Subcutaneous abdominal adipose tissue (tissue), 5 donors: ENCODE data around the gene NID1.

ENCODE experiments used
- H3K27ac ChIP-seq: one replicate; pipeline ENCODE4 v1.7.0; 2013; ENCODE audit warnings: low read depth, mild to moderate bottlenecking, inconsistent platforms, low read length, moderate library complexity
- H3K27me3 ChIP-seq, 5 donors: one replicate each; pipeline ENCODE4 v1.7.0; 2013; ENCODE audit warnings: low read length in 5 of 5, inconsistent platforms in 1 of 5; ENCODE audit not compliant: control insufficient read depth in 5 of 5, insufficient read depth in 4 of 5
- H3K36me3 ChIP-seq, 5 donors: one replicate each; pipeline ENCODE4 v1.7.0; 2013; ENCODE audit warnings: low read length in 5 of 5; ENCODE audit not compliant: control insufficient read depth in 5 of 5, insufficient read depth in 5 of 5
- H3K4me1 ChIP-seq, 5 donors: one replicate each; pipeline ENCODE4 v1.7.0; 2013; ENCODE audit warnings: low read length in 5 of 5, mild to moderate bottlenecking in 3 of 5, moderate library complexity in 1 of 5; ENCODE audit not compliant: control insufficient read depth in 5 of 5, insufficient read depth in 5 of 5
- H3K4me3 ChIP-seq, 5 donors: one replicate each; pipeline ENCODE4 v1.7.0; 2013; ENCODE audit warnings: low read length in 5 of 5, low read depth in 1 of 5
- H3K9ac ChIP-seq, 5 donors: one replicate each; pipeline ENCODE4 v1.7.0; 2013; ENCODE audit warnings: low read length in 5 of 5, mild to moderate bottlenecking in 4 of 5, moderate library complexity in 3 of 5
- H3K9me3 ChIP-seq, 5 donors: one replicate each; pipeline ENCODE4 v1.7.0; 2013; ENCODE audit warnings: low read length in 5 of 5; ENCODE audit not compliant: control insufficient read depth in 5 of 5
- donor health status: healthy.
- donor health status: healthy.
- donor health status: healthy.
- donor health status: healthy.
- donor health status: healthy.

NID1 gene

DNA sequence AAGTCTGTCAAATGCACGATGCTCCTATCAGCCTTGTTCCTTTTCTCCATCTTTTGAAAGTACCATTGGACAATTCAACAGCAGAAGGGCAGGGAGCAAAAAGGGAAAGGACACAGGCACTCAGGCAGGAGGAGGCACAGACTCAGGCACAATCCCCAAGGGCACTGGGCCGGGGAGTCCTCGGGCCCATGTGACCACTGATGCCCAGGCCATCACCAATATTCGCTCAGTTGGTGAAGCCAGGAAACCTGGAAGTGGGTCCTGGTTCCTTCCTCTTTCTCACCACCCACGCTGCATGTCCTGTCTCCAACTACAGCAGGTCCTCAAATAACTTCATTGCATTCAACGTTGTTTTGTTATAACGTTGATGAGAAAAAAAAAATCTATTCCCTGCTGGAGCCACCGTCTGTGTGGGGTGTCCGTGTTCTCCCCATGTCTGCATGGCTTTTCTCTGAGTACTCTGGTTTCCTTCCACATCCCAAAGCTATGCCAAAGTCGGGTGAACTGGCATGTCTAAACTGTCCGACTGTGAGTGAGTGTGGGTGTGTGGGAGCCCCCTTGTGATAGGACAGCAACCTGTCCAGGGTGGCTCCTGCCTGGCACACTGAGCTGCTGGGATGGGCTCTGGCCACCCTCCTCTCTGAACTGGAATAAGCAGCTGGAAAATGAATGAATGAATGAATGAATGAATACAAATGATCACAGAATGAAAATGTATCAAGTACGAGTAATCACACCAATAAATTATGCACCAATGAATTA is 12.5 kb downstream of the NID1 start:
- Histone ChIP-seq H3K27me3 (no peaks in the 10 kb centered on the region), H3K4me1 (peaks cover 7 to 34% (median 28%) of the 10 kb centered on the region in 5 donors), H3K9me3 (no peaks in the 10 kb centered on the region), H3K27ac (peak overlapping the region; percentile 54), H3K36me3 (peaks cover 0 to 13% (median 10%) of the 10 kb centered on the region in 5 donors), H3K4me3 (no peak overlapping the region), H3K9ac (no peak overlapping the region)

DNA sequence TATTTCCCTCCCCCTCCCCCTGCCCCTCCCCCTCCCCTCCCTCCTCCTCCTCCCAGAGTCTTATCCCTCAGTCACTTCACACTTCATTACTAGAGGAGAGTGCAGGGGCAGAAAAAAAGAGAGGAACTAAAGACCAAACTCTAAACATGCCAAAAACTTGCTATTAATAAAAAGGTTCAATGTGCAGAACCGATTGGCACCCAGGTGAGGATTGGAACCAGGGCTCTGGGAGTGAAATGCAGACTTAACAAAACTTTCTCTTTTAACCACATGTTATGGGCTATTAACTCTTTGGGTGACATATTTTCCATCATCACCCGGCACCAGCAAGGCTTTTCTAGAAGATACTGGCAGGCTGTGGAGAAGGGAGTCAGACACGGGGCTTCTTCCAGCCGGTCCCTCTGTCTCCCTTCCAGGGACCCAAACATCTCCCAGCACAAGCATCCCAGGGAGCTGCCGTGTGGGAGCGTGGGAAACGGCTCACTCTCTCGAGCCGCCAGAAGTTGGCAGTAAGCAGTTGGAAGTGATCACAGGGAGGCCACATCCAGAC is 13.6 kb downstream of the NID1 start:
- Histone ChIP-seq H3K27ac (peak overlapping the region; percentile 54), H3K4me3 (no peak overlapping the region), H3K9ac (peak overlapping the region in 1 of 5 donors; percentile 69), H3K9me3 (no peaks in the 10 kb centered on the region), H3K27me3 (no peaks in the 10 kb centered on the region), H3K36me3 (peaks cover 0 to 22% (median 20%) of the 10 kb centered on the region in 5 donors), H3K4me1 (peaks cover 7 to 30% (median 28%) of the 10 kb centered on the region in 5 donors)

DNA sequence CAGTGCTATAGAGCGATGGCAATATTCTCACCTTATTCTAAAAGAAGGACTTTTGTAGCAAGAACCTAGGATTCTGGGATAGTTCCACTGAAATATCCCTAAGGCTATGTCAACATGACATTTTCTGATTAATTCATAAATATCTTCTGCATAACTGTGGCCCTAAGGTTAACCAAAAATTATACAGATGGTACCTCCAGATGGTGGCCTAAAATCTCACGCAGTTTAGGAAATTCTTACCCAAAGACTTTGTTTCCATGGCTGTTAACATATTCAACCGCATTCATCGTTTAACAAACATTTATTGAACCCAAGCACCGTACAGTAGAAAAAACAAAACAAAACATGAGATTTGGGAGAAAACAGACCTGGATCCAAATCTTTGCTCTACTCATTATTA is 19.1 kb downstream of the NID1 start:
- Histone ChIP-seq H3K9me3 (no peaks in the 10 kb centered on the region), H3K27me3 (no peaks in the 10 kb centered on the region), H3K4me1 (peaks cover 0 to 18% (median 12%) of the 10 kb centered on the region in 5 donors), H3K36me3 (peaks cover 7 to 67% (median 51%) of the 10 kb centered on the region in 5 donors), H3K4me3 (no peak overlapping the region), H3K27ac (peak overlapping the region; percentile 49), H3K9ac (no peak overlapping the region)

DNA sequence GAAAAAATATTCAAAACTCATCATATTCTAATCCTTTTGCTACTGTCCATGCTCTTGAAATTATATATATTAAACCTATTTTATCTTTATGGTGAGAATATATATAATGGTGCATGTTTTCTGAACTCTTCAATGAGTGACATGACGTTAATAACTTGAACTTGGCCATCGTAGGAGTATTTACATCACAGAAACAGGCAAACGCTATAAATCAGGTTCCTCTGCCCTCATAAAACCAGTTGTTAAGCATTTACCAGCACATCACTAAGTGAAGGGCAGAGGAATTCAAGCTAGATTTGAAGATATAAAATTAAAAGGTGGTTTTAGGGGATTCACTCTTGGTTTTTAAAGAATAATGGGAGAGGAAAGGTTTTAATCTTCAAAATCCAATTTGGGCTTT is 20.5 kb downstream of the NID1 start:
- Histone ChIP-seq H3K27me3 (no peaks in the 10 kb centered on the region), H3K9ac (no peak overlapping the region), H3K4me3 (no peak overlapping the region), H3K4me1 (peaks cover 0 to 26% (median 17%) of the 10 kb centered on the region in 5 donors), H3K27ac (no peak overlapping the region), H3K9me3 (no peaks in the 10 kb centered on the region), H3K36me3 (peaks cover 7 to 67% (median 51%) of the 10 kb centered on the region in 5 donors)

DNA sequence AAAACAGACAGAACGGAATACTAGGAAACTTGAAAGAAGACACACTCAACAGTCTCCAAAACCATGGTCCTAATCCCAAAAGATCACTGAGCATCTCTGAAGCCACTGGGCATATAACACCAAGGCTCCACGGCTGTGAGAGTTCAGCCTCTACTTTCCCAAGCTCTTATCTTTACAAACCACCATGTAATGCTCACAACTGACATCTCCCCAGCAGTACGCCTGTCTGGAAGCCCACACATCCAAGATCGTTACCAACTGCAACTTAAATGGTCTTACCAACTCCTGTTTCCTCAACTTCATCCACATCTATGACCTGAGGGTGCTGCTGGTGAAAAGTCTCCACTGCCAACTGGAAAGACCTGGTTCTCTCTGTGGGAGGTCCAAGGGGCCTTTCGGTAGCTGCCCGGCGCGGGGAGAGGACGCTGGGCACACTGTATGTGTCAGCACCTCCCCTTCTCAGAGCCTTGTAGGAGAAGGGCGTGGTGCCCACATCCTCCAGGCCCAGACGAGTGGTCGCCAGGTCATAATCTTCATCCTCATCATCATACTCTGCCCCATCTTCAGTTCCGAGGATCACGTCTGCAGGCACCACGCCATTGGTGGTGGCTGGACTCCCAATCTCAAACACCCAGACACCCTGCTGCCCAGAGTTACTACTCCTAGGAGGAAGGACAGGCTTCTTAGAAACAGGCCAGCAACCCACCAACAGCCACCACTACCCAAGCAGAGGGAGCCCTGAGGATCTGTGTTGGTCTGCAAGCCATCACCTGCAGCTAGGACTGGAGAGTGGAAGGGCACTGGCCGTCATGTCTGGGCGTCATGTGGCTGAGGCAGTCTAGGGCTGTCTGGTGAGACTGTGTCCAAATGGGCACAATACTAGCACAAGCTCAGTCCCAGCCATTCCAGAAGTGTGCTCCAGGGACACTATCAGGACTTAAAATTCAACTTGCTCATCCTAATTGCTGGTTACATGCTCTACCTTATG is 23.0 kb downstream of the NID1 start:
- Histone ChIP-seq H3K4me1 (peaks cover 0 to 27% (median 20%) of the 10 kb centered on the region in 5 donors), H3K9me3 (no peaks in the 10 kb centered on the region), H3K9ac (no peak overlapping the region), H3K27ac (no peak overlapping the region), H3K4me3 (no peak overlapping the region), H3K36me3 (peaks cover 7 to 62% (median 50%) of the 10 kb centered on the region in 5 donors), H3K27me3 (no peaks in the 10 kb centered on the region)

DNA sequence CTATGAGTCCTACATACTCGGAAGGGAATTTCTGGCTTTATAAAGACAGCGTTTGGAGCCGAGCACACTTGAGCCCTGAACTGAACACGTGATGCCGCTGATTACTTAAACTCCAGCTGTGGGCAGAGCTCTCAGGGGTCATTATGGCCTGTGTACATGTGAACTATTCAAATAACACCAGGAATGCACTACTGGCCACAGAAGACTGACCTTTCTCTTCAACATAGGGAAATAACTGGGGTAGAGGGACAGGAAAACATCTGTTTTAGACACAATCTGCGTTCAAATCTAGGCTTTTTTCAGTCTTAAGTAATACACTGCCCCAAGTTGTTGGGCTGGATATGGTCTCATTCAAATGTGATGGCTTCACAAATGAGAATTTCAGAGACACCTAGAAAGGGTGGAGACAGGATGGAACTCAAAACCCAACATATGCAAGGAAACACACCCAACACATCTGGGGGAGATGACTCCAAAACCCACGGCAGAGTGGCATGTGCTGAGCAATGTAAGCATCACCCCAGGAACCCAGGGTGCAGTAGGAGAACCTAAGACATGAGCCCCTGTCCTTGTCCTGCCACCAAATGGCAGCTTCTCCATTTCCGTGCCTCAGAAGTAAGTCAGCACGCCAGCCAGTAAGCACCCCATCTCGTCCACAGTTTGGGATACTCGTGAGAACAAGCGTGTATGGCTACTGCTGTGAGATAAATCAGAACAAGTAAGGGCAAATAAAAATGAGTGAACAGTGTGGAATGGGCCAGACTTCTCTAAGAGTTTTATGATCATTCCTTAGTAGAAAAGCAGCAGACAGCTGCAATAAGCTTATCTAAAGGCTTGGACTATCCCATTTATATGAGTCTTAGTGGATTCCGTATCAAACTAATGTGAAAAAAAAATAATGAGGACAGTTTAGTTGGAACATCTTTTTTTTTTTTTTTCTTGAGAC is 24.9 kb downstream of the NID1 start:
- Histone ChIP-seq H3K36me3 (peaks cover 4 to 46% (median 38%) of the 10 kb centered on the region in 5 donors), H3K27ac (peak overlapping the region; percentile 84)

DNA sequence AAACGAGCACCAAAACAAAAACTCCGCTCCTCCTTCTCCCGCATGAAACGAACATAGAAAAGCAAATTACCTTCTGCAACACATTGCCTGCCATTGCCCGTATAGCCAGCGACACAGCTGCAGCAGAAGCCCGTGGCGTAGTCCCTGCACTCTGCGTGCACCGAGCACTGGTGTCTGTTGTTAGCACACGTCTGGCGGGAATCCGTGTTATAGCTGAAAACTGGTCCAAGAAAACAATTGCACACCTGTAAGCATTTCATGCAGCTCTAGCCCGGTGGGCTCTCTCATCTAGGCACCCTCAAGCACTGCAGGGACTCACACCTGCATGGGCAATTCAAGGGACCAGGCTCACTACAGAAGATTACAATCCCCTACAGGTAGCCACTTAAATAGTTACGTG is 26.9 kb downstream of the NID1 start:
- no peak overlapping the region for H3K4me3 ChIP-seq
- H3K36me3 ChIP-seq: peaks cover 0 to 35% (median 34%) of the 10 kb centered on the region in 5 donors
- H3K9ac ChIP-seq: no peak overlapping the region
- H3K9me3 ChIP-seq: no peaks in the 10 kb centered on the region
- peaks cover 0 to 28% (median 23%) of the 10 kb centered on the region in 5 donors for H3K4me1 ChIP-seq
- H3K27me3 ChIP-seq: no peaks in the 10 kb centered on the region
- H3K27ac ChIP-seq: no peak overlapping the region

More for the DNA sequence above, 24.9 kb downstream of the NID1 start:
- no peak overlapping the region for H3K4me3 ChIP-seq
- H3K9me3 ChIP-seq: no peaks in the 10 kb centered on the region
- H3K27me3 ChIP-seq: no peaks in the 10 kb centered on the region
- peaks cover 0 to 28% (median 23%) of the 10 kb centered on the region in 5 donors for H3K4me1 ChIP-seq
- H3K9ac ChIP-seq: no peak overlapping the region

DNA sequence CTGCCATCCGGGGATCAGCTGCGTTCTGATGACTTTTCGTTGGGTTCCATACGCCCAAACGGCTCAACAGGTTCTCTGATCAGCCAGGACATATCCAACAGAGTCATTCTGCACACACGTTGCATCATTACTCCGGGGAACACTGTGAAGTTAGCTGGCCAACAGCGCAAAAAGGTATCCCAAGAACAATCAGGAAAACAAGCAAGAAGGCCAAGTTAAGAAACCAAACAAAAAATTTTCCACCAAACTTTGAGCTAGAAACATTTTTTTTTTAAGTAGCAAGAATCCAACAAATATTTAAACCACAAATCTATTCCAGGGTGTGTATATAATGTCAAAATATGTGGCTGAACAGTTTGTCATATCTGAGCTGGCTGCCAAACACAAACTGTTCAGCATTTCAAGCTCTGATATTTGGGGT is 29.2 kb downstream of the NID1 start:
- Histone ChIP-seq H3K27me3 (no peaks in the 10 kb centered on the region), H3K4me3 (no peak overlapping the region), H3K9ac (no peak overlapping the region), H3K27ac (peak overlapping the region; percentile 60), H3K4me1 (peaks cover 0 to 27% (median 23%) of the 10 kb centered on the region in 5 donors), H3K36me3 (peaks cover 8 to 37% (median 35%) of the 10 kb centered on the region in 5 donors), H3K9me3 (no peaks in the 10 kb centered on the region)

DNA sequence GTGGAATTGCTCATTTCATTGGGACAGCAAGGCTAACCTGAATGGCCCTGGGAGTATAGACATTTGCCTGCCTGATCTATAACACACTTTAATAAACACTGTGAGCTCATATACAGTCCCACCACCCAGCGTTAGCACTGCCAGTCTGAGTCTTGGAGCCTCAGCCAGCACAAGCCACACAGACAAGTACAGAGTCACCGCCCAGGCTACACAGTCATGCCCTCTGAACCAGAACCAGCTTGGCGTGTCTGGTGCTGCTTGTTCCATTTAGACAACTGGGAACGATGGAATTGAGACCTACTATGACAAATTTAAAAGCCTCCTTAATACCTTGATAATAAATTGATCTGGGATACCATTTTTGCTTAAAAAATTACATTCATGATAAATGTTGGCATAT is 31.6 kb downstream of the NID1 start:
- peaks cover 0 to 13% (median 11%) of the 10 kb centered on the region in 5 donors for H3K4me1 ChIP-seq
- no peaks in the 10 kb centered on the region for H3K9me3 ChIP-seq
- H3K36me3 ChIP-seq: peaks cover 9 to 55% (median 53%) of the 10 kb centered on the region in 5 donors
- no peak overlapping the region for H3K27ac ChIP-seq
- H3K4me3 ChIP-seq: no peak overlapping the region
- H3K27me3 ChIP-seq: no peaks in the 10 kb centered on the region
- H3K9ac ChIP-seq: no peak overlapping the region
